LHCN-M2 (cell line): Measurements from ENCODE around the gene FOXD4L1. TPM values are rescaled to one million over a fixed set of nuclear protein-coding genes. Genes with fewer than 3 reads are reported as not detected.
"Not testable (repeated sequence)": the region's sequence is repeated elsewhere in the genome, so short reads cannot be mapped to it uniquely, and the experiment has no call there.

Experiments
- DNase-seq: peaks from one replicate; pipeline ENCODE4 v3.0.0-alpha.2; 2012; ENCODE audit warnings: low read depth
- total RNA-seq: library from RNA; depleted of rRNA; stranded (reverse); fragments of >200 nt; gene quantifications from 2 replicates; pipeline ENCODE4 v1.2.3, GENCODE V29; 2014; rRNA removed

The FOXD4L1 gene
- total RNA-seq, 1 experiment from 2014 or later = 0.06 TPM

DNA sequence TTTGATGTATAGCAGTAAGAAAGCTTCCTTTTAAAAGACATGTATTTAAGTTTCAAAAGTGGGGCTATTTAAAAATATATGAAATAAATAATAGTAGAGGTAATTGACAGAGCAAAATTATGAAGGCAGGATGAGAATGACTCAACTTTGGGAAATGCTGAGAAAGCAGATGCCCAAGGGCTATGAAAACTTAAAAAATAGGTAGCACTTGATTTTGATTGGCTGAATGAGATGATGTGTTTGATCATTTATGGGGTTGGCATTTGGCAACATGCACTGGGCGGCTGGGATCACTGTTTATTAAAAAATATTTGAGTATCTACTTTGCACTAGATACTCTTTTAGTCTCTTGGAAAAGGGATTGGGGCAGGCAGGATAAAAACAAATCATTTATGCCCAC is 26.5 kb downstream of the FOXD4L1 start:
- DNase-seq = not testable (repeated sequence)

DNA sequence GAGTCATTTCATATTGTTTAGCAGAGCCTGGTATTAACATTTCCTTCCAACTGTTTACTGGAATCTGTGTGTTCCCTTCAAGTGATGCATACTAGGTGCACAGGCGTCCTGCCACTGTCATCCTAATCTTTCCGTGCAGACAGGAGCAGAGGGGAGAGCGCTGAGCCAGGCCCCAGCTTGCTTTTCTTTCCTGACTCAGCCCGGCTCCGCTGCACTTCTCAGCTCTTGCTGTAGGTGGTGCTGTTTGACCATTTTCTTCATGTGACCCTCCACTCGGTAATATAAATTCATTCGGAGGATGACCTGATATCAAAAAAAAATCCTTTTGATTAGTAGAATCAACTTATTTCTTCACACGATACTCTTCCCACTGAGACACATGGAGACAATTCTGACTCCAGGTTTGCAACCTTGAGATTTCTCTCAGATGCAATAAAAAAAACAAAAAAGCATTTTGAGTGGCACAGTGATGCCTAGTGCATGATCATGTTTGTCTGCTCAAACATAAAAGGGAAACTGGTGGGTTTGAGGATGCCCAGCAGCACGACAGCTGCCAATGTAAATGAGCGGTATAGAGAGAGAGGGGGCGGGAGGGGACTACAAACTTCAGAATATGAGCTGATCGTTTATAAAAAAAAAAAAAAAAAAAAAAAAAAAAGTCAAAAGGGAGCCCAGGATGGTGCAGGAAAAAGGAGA is 29.0 kb downstream of the FOXD4L1 start:
- DNase-seq = not testable (repeated sequence)

DNA sequence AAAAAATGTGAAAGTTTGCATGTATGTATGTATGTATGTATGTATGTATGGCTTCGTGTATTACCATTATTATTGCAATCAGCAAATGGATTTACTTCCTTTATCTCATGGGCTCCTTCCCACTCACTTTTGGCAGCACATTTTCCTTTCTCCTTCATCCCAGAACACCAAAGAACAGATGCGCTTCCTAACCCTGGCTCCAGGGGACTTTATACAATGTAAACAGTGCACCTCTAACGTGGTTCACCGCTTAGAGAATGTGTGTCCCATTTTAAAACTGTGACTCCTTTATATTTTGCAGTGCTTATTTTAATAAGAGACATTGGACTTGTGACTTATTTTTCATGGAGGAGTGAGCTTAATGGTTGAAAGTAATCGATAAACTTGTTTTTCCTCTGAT is 29.7 kb downstream of the FOXD4L1 start:
- DNase-seq = not testable (repeated sequence)

DNA sequence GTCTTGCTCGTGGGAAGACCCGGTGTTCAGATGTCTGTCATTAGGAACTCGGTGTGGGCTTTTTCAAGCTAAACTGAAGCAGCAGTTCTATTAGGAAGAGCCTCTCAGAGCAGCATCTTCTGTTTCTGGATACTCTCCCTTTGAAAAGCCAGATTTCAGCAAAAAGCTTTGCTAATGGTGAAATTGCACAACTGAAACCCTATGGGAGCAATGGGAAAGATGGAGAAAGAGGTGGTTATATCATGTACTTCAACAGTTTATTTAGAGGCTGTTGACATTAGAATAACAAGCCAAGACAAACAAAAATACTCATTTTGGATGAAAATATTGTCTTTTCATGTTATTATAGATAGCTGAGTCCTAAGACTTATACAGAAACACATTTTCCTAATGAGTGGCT is 30.4 kb downstream of the FOXD4L1 start:
- not testable (repeated sequence) for DNase-seq

DNA sequence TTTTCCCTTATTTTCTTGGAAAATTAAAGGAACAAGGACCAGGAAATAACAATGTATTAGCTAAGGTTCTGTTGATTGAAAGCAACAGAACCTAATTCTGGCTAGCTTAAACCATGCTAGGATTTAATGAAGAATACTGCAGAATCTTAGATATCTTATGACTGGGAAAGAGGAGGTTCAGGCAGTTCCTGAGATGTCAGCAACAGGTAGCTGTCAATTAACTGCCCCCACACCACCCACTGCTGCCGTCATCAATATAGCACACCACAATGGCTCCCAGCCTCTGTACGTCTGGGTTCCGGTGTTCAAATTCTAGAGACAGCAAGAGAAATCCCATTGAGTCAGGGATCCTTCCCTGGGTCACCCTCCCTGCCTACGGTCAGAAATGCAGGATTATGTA is 34.5 kb downstream of the FOXD4L1 start:
- DNase-seq = not testable (repeated sequence)

DNA sequence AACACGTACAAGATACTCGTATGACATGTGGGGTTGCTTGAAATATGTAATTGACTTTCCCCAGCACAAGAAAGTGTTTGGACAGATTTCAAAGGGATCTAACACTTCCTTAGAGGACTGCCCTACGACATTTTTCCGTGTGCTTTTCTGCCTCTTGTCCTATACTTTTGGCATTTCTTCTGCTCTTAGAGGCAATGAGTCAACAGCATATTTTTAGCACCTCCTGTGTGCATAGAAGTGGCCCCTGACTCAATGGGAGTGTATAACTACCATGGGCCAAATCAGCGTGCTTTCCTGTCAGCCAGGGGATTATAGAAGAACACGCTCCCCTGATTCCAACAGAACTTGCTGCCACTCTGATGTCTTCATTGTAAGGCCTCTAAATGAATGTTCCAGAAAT is 38.1 kb downstream of the FOXD4L1 start:
- not testable (repeated sequence) for DNase-seq

DNA sequence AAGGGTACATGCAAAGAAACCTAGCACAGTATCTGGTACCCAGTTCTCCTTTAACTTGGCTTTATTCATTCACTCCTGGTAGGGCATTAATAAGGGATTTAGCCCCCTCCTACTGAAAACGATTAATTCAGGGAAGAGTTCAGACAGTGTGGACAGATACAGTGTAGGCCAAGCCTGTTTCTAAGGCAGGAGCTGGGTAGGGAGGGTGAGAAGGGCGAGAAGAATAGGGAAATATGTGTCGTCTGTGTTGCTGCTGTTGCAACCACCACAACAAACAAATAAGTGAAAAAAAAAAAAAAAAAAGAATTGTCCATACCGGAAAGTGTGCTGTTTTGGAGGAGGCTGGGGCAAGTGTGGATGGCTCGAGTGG is 42.4 kb downstream of the FOXD4L1 start:
- DNase-seq = not testable (repeated sequence)

DNA sequence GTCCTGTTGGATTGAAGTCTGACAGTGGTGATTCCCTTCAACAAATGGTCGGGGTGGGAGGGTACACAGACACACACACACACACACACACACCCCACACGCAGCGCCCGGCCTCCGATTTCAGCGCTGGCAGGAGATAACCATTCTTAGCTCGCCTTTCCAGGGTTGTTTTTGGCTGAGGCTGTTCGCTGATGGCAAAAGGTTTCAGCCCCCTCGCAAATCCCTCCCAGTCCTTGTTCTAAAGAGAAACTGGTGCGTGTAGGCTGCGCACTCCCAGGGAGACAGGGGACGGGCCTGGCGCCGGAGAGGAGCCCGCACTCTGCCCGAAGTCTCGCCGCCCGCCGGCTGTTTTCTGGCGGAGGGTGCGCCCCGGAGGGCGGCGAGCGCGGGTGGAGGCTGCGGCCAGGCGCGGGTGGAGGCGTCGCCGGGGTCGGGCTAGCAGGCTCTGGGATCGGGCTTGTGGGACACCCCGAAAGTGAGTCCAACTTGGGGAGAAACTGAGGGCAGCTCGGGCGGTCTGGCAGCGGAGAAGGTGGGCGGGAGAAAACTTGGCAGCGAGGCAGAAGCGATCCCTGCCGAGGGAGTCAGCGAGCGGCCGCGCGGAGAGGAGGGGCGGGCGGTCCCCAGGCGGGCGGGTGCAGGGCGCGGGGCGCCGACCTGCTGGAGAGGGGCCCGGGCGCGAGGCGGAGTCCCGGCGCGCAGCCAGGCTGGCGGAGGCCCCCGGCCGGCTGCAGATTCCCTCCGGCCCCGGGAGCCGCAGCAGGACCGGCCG is 42.9 kb downstream of the FOXD4L1 start:
- peak; percentile 3 for DNase-seq

DNA sequence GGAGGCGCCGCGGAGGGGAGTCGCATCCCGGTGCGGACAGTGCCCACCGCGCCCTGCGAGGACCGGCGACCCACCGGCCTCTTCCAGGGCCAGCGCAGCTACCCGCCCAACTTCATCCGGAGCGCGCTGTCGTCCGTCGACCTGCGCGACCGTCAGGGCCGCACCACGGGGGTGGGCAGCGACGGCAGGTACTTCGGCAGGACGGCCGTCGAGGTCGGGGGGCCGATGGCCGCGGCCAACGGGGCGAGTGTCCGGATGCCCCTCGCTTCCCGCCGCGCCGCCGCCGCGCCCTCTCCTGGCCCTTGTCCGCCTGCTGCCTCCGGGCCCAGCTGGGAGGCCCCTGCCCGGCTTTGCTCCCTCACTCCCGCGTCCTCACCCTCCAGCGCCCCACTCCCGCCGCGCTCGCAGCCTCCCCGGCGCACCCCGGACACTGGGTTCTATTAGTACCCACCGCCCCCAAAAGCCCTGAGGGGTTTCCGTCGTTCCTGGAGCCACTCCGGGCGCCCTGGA is 43.6 kb downstream of the FOXD4L1 start:
- not testable (repeated sequence) for DNase-seq

DNA sequence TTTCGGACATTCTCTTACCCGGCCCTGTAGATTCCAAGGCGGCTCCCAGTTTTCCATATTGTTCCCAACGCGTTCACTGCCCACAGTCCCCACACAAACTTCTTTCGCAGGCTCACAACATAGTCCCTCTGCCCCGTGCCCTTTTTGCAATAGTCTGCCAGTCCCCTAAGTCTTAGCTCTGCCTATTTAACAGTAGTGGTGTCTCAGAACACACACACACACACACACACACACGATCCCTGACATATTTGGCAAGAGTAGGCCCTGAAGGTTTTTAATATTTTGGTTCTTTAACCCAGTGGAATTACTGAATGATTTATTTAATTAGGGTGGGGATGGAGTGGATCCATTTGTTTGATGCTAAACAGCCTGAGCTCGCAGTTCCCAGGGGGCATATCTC is 44.1 kb downstream of the FOXD4L1 start:
- not testable (repeated sequence) for DNase-seq

Other genes with a start within 250 kb of the FOXD4L1 start
- 2.3 and 4.2 TPM in 2 replicates for gene PAX8, start 219.7 kb upstream of the FOXD4L1 start, total RNA-seq
- 20.8 and 28.1 TPM in 2 replicates for gene ZNG1B, start 61.0 kb upstream of the FOXD4L1 start, total RNA-seq
- 4.0 and 5.1 TPM in 2 replicates for gene RABL2A, start 128.6 kb downstream of the FOXD4L1 start, total RNA-seq